H1 (cell line): ENCODE results near the gene SLC22A23. TPM values are rescaled to one million over a fixed set of nuclear protein-coding genes. Genes with fewer than 3 reads are reported as not detected.

ENCODE experiments used
- EGR1 ChIP-seq: IDR thresholded peaks from 2 replicates; pipeline ENCODE4 v1.6.1; 2011; ENCODE audit warnings: low read depth, low read length, borderline replicate concordance
- PHF8 ChIP-seq: fragments of 200-600 bp; sonication (generic); conservative IDR thresholded peaks from 2 replicates; pipeline ENCODE4 v1.7.1; 2012; ENCODE audit warnings: low read depth, mild to moderate bottlenecking, inconsistent platforms, low read length, moderate library complexity
- RNF2 ChIP-seq: fragments of 200-900, 300-1000 bp; sonication (generic); IDR thresholded peaks from 2 replicates; pipeline ENCODE4 v1.7.1; 2016; ENCODE audit warnings: borderline replicate concordance, low read depth, mild to moderate bottlenecking, antibody characterized with exemption, low read length; ENCODE audit not compliant: poor library complexity, severe bottlenecking; ENCODE audit errors: missing control alignments
- SP4 ChIP-seq: IDR thresholded peaks from 2 replicates; pipeline ENCODE4 v1.6.1; 2012; ENCODE audit warnings: low read length, inconsistent platforms
- SRF ChIP-seq: IDR thresholded peaks from 2 replicates; pipeline ENCODE4 v1.6.1; 2011; ENCODE audit warnings: mild to moderate bottlenecking, low read depth, low read length, moderate library complexity
- polyA plus RNA-seq, 7 experiments: library from polyadenylated mRNA; depleted of rRNA in 3 of 7; stranded (reverse) in 5 of 7; unstranded in 2 of 7; fragments of >200 nt in 5 of 7; fragments of 200-250 nt in 2 of 7; gene quantifications; 1 replicate in 5 of 7; 2 replicates in 1 of 7; 4 replicates in 1 of 7; pipeline versions ENCODE4 v1.2.1 to v1.2.3, GENCODE V29; 2011 to 2013; ENCODE audit warnings: missing spikeins in 2 of 7, mixed read lengths in 2 of 7
- total RNA-seq: library from RNA; stranded (reverse); fragmentation: NEBNext Ultra II Directional; extraction: Animal tissue kit (Norgen Biotek cat#: 25700); gene quantifications from 2 replicates; pipeline ENCODE4 v1.2.1, GENCODE V29; 2021

Gene SLC22A23
- total and polyA plus RNA-seq, 2 of the 8 experiments (the other 6 are each of a cell fraction or from before 2014, with no cell fraction given), result 9.9 to 38.4 TPM

- TF ChIP-seq SRF (no peak), SP4 (no peak), RNF2 (no peak), PHF8 (no peak), EGR1 (no peak)
These were observed 103.5 kb downstream of the SLC22A23 start (continued) for GRCh38 chr6:3353213-3353903.
